Activated T-cell treated with anti-CD3 and anti-CD28 coated beads, Interleukin-2, amount 50 U/mL, for 24 hours (primary cell): ENCODE measurements around the gene PIP5K1B.
A peak's percentile ranks its signal among the peaks of the same experiment; 100 is the strongest.

ENCODE experiments used
- DNase-seq: peaks from one replicate; pipeline ENCODE4 v3.0.0-alpha.2; 2020
- H3K27ac Mint-ChIP-seq: 2 replicates; pipeline ENCODE4 v1.8.0; 2020; ENCODE audit warnings: mild to moderate bottlenecking, mixed read lengths
- H3K27me3 Mint-ChIP-seq: 2 replicates; pipeline ENCODE4 v1.8.0; 2020; ENCODE audit warnings: mixed read lengths
- H3K36me3 Mint-ChIP-seq: 2 replicates; pipeline ENCODE4 v1.8.0; 2020; ENCODE audit warnings: low read depth, mixed read lengths
- H3K4me1 Mint-ChIP-seq: 2 replicates; pipeline ENCODE4 v1.8.0; 2020; ENCODE audit warnings: low read depth, mixed read lengths
- H3K4me3 Mint-ChIP-seq: 2 replicates; pipeline ENCODE4 v1.8.0; 2020; ENCODE audit warnings: mild to moderate bottlenecking, moderate library complexity, mixed read lengths
- H3K9me3 Mint-ChIP-seq: 2 replicates; pipeline ENCODE4 v1.8.0; 2020; ENCODE audit warnings: mixed read lengths

PIP5K1B gene

DNA sequence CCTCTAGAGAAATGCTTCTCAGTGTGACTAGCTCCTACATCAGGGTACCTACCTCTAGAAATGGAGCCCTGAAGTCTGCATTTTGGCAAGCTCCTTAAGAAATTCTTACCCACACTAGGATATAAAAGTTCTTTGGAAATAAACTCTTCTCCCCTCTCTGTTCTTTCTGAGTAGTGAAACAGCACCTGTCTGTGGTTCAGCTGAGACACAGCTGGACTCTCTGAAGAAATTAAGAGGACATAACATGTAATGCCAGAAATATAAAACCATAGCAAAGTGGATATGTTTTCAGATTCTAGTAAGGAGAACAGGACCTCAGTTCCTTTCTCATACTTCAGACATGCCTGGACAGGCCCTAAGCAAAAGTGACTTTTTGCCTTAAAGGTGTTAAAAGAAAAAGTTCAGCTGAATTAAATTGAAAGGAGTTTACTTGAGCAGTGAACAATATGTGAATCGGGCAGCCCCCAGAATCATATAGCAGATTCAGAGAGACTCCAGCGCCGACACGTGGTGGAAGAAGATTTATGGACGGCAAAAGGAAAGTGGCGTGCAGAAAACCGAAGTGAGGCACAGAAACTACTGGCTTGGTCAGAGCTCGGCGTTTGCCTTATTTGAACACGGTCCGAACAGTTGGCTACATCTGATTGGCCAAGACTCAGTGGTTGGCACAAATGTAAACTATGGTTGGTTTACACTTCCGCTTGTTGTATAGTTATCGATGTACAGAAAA is 244.4 kb downstream of the PIP5K1B start:
- peak overlapping the region; percentile 56 for H3K27ac Mint-ChIP-seq
- no peaks in the 10 kb centered on the region for H3K36me3 Mint-ChIP-seq
- H3K27me3 Mint-ChIP-seq, result peaks cover 10% of the 10 kb centered on the region
- peaks cover 56% of the 10 kb centered on the region for H3K4me1 Mint-ChIP-seq
- H3K9me3 Mint-ChIP-seq, result no peaks in the 10 kb centered on the region
- DNase-seq, result peak; percentile 44
- no peak overlapping the region for H3K4me3 Mint-ChIP-seq

DNA sequence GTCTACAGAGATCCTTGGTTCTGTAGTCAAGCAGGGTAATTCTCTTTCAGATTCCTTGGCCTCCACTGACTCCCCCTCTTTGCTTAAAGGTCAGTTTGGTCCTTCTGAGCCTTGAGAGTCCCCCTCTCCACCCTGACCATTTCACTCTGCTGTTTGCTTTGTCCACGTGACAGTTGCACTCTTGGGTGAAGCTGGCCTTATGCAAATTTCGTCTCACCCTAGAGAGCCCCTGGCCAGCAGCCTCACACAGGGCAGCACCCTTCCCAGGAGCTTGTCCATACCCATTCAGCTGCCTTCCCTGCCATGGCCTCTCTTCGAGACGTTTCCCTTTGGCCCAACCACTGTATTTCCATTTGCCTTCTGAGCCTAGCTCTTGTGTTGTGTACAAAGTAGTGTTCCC is 245.1 kb downstream of the PIP5K1B start:
- no peaks in the 10 kb centered on the region for H3K36me3 Mint-ChIP-seq
- DNase-seq, result no peak
- H3K4me1 Mint-ChIP-seq, result peaks cover 61% of the 10 kb centered on the region
- no peak overlapping the region for H3K4me3 Mint-ChIP-seq
- H3K9me3 Mint-ChIP-seq, result no peaks in the 10 kb centered on the region
- H3K27ac Mint-ChIP-seq, result no peak overlapping the region
- H3K27me3 Mint-ChIP-seq, result peaks cover 15% of the 10 kb centered on the region

DNA sequence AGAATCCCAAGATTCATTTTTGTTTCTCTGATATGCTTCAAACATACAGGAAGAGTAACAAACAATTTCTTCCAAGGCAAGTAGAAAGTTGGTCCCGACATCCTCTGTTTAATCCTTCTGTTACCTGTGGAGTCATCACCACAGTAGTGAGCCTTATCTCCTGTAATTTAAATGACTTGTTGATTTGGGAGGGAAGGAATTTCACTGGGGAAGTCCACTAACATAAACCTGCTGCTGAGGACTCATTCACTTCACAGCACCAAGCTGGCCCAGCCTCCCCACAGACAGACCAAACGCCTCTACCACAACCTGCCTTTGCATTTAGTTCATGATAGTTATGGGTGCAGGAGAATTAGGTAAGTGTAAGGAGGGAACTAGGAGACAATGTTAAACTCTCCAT is 245.6 kb downstream of the PIP5K1B start:
- Mint-ChIP-seq H3K27me3 (peaks cover 15% of the 10 kb centered on the region), H3K4me1 (peaks cover 64% of the 10 kb centered on the region), H3K9me3 (no peaks in the 10 kb centered on the region), H3K36me3 (no peaks in the 10 kb centered on the region), H3K27ac (no peak overlapping the region), H3K4me3 (no peak overlapping the region)
- no peak for DNase-seq

DNA sequence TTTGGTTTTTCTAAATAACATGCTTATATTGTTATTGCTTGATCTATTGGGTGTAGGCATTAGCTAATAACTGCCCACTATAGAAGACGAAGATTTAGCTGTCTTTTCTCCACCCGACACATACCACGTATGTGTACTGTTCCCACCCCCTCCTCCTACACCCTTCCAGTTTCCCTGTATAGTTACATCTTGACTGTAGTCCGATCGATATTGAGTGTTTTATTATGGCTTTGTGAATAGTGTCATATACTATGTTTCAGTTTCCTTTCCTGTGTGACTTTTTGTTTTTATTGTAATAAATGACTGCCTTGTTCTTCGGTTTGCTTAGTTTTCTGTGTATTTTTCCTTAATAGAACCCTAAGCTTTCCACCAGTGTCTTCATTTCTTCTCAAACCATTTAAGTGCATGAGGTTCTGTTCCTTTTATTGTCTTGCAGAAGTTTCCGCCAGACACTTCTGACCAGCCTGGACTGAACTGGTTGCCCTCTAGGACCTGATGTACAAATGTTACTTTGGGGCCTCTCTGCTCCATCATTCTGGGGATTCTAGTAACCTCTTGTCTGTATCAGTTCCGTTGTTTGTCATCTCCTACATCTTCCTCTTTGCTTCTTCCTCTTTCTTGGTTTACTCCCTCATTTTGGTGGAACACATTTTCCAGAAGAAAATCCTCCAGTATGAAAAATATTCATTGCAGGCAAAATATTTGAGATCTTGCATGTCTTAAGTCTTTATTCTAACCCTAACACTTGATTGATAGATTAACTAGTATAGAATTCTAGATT is 247.0 kb downstream of the PIP5K1B start:
- peaks cover 15% of the 10 kb centered on the region for H3K27me3 Mint-ChIP-seq
- DNase-seq, result no peak
- H3K4me1 Mint-ChIP-seq, result peaks cover 65% of the 10 kb centered on the region
- H3K9me3 Mint-ChIP-seq, result no peaks in the 10 kb centered on the region
- no peaks in the 10 kb centered on the region for H3K36me3 Mint-ChIP-seq
- no peak overlapping the region for H3K4me3 Mint-ChIP-seq
- peak overlapping the region; percentile 66 for H3K27ac Mint-ChIP-seq

DNA sequence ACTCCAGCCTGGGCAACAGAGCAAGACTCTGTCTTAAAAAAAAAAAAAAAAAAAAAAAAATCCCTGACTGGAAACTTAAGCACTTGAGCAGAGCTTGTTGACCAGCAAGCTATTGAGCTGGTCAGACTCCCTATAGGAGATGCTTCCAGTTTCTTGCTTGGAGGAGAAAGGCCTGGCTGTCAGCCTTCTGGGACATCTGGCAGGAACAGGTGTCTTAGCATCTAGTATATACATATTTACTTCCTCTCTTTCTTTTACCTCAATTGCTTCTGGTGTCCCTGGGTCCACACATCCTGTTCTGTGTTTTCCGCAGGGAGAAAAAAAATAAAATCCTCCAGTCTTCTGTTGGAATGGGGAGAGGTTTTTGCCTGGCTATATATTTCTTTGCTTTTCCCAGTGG is 248.7 kb downstream of the PIP5K1B start:
- Mint-ChIP-seq H3K27ac (no peak overlapping the region), H3K4me1 (peaks cover 49% of the 10 kb centered on the region), H3K9me3 (no peaks in the 10 kb centered on the region), H3K36me3 (no peaks in the 10 kb centered on the region), H3K27me3 (peaks cover 15% of the 10 kb centered on the region), H3K4me3 (no peak overlapping the region)
- no peak for DNase-seq

DNA sequence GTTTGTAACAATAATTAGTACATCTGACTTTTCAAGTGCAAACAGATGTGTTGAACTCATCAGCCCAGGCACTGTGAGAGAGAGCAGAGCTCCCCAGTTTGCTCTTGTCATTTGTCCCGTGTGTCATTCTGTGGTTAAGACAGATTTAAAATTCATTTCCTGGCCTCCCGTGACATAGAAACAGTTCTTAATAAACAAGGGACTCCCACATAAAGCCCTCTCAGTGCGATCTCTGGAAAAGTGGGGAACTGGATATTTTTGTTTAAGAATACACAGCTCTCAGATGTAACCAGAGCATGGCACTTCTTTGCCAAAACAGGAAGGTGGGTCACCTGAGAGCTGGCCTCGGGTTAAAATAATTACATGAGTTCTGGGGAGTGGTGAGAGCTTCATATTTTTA is 250.3 kb downstream of the PIP5K1B start:
- DNase-seq, result no peak
- H3K4me3 Mint-ChIP-seq, result no peak overlapping the region
- no peaks in the 10 kb centered on the region for H3K36me3 Mint-ChIP-seq

DNA sequence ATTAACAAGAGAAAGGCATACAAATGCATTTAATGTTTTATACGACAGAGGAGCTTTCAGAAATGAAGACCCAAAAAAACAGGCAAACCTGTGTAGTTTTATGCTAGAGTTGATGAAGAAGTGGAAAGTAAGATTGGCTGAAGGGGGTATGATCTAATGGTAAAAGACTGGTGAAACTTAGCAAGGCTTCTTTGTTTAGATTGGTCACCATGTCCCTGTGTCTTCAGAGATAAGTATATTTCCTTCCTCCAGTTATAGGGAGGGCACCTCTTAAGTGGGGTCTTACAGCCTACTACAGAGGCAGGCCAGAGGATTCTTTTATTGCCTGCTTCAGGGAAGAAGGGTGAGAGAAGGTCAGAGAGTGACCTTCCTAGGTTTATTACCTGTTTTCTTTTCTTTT is 252.4 kb downstream of the PIP5K1B start:
- H3K4me3 Mint-ChIP-seq, result no peak overlapping the region
- H3K36me3 Mint-ChIP-seq, result no peaks in the 10 kb centered on the region
- no peak overlapping the region for H3K27ac Mint-ChIP-seq
- peaks cover 23% of the 10 kb centered on the region for H3K4me1 Mint-ChIP-seq
- no peak for DNase-seq
- H3K9me3 Mint-ChIP-seq, result no peaks in the 10 kb centered on the region
- H3K27me3 Mint-ChIP-seq, result peaks cover 27% of the 10 kb centered on the region

More for the DNA sequence above, 250.3 kb downstream of the PIP5K1B start:
- peak overlapping the region; percentile 54 for H3K27ac Mint-ChIP-seq
- peaks cover 36% of the 10 kb centered on the region for H3K4me1 Mint-ChIP-seq
- no peaks in the 10 kb centered on the region for H3K9me3 Mint-ChIP-seq
- peaks cover 17% of the 10 kb centered on the region for H3K27me3 Mint-ChIP-seq

DNA sequence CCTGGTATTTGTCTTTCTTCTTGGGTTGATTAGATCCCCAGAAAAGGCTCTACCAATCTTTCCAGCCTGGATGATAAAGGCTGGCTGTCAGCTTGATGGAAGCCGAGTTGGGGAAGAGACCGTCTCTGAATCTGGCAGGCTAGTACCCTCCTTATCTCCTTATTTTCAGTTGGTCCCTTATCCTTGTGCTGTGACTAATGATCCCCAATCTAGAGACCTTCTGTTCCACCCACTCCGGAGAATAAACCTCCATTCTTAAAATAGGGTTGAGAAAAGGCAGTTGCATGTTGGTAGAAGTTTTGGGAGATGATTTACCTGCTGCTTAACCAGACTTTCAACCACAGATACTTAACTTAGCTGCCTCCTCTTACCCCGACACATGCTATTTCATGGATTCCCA is 256.5 kb downstream of the PIP5K1B start:
- Mint-ChIP-seq H3K4me1 (no peaks in the 10 kb centered on the region), H3K36me3 (no peaks in the 10 kb centered on the region), H3K9me3 (no peaks in the 10 kb centered on the region), H3K27ac (no peak overlapping the region), H3K27me3 (peaks cover 12% of the 10 kb centered on the region), H3K4me3 (no peak overlapping the region)
- no peak for DNase-seq

DNA sequence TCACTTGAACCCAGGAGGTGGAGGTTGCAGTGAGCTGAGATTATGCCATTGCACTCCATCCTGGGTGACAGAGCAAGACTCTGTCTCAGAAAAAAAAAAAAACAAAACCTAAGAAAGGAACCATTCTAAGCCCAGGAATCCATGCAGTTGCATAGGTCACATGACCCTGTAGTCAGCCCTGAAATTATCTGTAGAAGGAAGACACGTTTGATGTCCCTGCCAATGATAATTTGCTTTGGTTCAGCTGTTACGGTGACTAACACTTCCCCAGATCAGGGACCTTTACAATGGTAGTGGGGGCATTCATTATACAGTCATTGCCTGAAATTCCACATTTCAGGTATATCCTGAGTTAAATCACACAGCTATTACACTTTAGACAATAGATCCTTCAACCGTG is 258.4 kb downstream of the PIP5K1B start:
- no peak for DNase-seq
- no peak overlapping the region for H3K27ac Mint-ChIP-seq
- H3K36me3 Mint-ChIP-seq, result no peaks in the 10 kb centered on the region
- H3K4me3 Mint-ChIP-seq, result no peak overlapping the region
- no peaks in the 10 kb centered on the region for H3K9me3 Mint-ChIP-seq
- H3K4me1 Mint-ChIP-seq, result no peaks in the 10 kb centered on the region
- peaks cover 12% of the 10 kb centered on the region for H3K27me3 Mint-ChIP-seq

DNA sequence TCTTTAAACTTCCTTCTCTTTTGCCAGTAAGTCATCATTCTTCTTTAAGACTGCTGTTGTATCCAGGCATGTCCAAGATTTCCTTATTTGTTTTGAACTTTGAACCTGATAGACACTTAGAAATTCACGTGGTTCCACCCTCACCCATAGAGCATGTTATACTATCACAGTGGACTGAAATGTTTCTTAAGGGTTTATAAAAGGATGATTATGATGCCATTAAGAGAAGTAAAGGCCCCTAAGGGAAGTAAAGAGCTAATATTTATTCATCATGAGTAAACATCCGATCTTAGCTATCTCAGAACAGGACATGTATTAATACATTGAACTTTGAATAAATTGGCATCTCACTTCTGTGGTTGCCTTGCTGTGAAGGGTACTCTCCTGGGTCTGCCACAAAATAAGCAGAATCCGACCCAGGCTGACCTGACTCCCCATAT is 259.1 kb downstream of the PIP5K1B start:
- DNase-seq, result no peak
- Mint-ChIP-seq H3K36me3 (no peaks in the 10 kb centered on the region), H3K27ac (no peak overlapping the region), H3K9me3 (no peaks in the 10 kb centered on the region), H3K4me3 (no peak overlapping the region), H3K27me3 (peaks cover 12% of the 10 kb centered on the region), H3K4me1 (no peaks in the 10 kb centered on the region)

DNA sequence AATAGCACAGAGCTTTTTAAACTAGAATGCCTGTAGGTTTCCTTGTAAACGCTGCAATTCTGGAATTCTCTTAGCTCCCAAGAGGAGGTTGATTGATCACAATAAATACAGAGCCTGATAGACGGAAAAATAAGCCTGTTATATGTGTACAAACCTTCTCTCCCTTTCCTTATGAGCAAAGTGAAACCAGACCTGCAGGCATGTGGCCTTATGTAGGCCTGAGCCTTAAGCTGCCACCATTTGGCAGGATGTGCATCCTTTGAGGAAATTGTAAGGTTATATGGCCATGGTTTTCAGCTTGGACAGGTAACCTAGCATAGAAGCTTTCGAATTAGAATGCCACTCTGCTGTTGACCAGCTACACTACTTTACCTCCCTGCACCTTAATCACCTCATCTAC is 259.7 kb downstream of the PIP5K1B start:
- Mint-ChIP-seq H3K27me3 (peaks cover 12% of the 10 kb centered on the region), H3K27ac (no peak overlapping the region), H3K4me3 (no peak overlapping the region), H3K9me3 (no peaks in the 10 kb centered on the region), H3K4me1 (no peaks in the 10 kb centered on the region), H3K36me3 (no peaks in the 10 kb centered on the region)
- no peak for DNase-seq

DNA sequence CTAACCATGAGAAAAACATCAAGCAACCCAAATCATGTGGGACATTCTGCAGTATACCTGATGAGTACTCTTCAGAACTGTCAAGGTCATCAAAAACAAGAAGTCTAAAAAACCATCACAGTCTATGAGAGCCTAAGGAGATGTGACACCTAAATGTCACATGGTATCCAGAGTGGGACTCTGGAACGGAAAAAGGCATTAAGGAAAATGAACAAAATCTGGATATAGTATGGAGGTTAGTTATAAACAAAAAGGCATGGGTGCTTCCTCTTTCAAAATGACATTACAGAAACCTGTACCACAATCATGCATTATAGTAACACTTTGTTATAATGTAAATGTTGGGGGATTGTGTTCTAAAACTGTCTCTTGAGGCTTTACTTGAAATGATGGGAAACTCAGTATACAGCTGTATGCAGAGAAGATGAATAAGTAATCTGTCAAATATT is 261.5 kb downstream of the PIP5K1B start:
- no peaks in the 10 kb centered on the region for H3K36me3 Mint-ChIP-seq
- H3K27me3 Mint-ChIP-seq, result peaks cover 4% of the 10 kb centered on the region
- no peak for DNase-seq
- H3K27ac Mint-ChIP-seq, result no peak overlapping the region
- peaks cover 3% of the 10 kb centered on the region for H3K4me1 Mint-ChIP-seq
- H3K4me3 Mint-ChIP-seq, result no peak overlapping the region
- H3K9me3 Mint-ChIP-seq, result no peaks in the 10 kb centered on the region

DNA sequence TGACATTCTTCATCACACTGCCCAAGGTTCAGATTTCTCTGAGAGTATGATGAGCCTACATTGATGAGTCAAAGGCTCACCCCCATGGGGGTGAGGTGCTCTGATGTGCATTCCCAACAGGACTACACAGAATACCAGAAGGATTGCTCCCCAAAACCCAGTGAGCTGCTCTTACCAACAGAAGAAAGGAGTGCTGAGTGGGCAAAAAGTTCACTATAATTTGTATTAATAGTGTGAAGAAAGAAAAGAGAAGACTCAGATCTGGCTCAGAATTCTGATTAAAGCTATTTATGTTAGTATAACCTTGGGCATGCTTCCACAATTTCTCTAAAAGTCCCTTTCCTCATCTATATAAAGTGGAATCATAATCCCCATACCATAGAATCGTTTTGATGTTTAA is 262.8 kb downstream of the PIP5K1B start:
- Mint-ChIP-seq H3K9me3 (no peaks in the 10 kb centered on the region), H3K4me1 (peaks cover 9% of the 10 kb centered on the region), H3K27me3 (no peaks in the 10 kb centered on the region), H3K36me3 (no peaks in the 10 kb centered on the region), H3K27ac (no peak overlapping the region), H3K4me3 (no peak overlapping the region)
- DNase-seq, result no peak

DNA sequence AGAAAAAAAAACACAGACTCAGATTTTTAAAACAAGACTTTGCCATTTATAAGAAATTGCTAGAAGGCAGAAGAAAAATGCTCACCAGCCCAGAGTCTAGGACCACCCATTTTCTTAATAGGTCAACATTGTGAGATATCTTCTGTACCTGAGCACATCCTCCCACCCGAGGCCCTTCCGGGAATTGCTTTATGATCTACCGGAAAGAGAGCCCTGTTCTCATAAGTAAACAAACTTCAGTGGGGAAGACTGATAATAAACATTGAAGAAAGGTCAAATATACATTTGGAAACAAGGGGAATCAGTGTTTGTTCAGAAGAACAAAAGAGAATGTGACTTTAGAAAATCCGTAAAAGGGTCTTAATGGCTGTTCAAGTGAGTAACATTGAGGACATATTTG is 264.5 kb downstream of the PIP5K1B start:
- Mint-ChIP-seq H3K36me3 (no peaks in the 10 kb centered on the region), H3K4me1 (peaks cover 21% of the 10 kb centered on the region), H3K4me3 (no peak overlapping the region), H3K27me3 (no peaks in the 10 kb centered on the region), H3K9me3 (no peaks in the 10 kb centered on the region), H3K27ac (no peak overlapping the region)
- no peak for DNase-seq

DNA sequence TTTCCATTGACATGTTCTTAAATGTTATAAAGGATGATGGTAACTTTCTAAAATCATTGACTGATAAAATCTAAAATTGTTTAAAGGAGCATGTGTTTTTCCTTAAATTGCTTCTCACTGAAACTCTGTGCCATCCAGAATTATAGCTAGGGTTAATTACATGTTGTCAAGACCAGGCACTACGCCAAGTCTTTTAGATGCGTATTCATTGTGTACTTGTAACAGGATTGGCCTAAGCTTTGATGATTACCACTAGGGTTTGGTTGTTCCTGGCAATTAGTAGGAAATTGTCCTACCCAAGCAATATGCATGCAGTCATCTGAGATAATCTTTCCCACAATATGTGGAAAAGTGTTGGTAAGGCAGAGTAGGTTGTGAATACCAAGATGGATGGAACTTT is 265.1 kb downstream of the PIP5K1B start:
- no peak overlapping the region for H3K4me3 Mint-ChIP-seq
- H3K27ac Mint-ChIP-seq, result no peak overlapping the region
- peaks cover 27% of the 10 kb centered on the region for H3K4me1 Mint-ChIP-seq
- no peak for DNase-seq
- no peaks in the 10 kb centered on the region for H3K27me3 Mint-ChIP-seq
- H3K36me3 Mint-ChIP-seq, result no peaks in the 10 kb centered on the region
- no peaks in the 10 kb centered on the region for H3K9me3 Mint-ChIP-seq
